Nephron (organoid): ENCODE data around the gene ALPK3.
A peak's percentile ranks its signal among the peaks of the same experiment; 100 is the strongest.

Experiments used
- H3K27ac Mint-ChIP-seq, 3 experiments: 2 replicates each; pipeline ENCODE4 v1.8.0; 2020; ENCODE audit warnings: mixed read lengths in 3 of 3, mild to moderate bottlenecking in 2 of 3, moderate library complexity in 1 of 3
- H3K27me3 Mint-ChIP-seq: 2 replicates; pipeline ENCODE4 v1.8.0; 2021; ENCODE audit warnings: low read depth, mild to moderate bottlenecking, moderate library complexity, mixed read lengths
- H3K36me3 Mint-ChIP-seq: 2 replicates; pipeline ENCODE4 v1.8.0; 2020; ENCODE audit warnings: low read depth, mixed read lengths
- H3K4me1 Mint-ChIP-seq: 2 replicates; pipeline ENCODE4 v1.8.0; 2020; ENCODE audit warnings: mixed read lengths
- H3K4me3 Mint-ChIP-seq, 3 experiments: 2 replicates each; pipeline ENCODE4 v1.8.0; 2020; ENCODE audit warnings: mild to moderate bottlenecking in 3 of 3, mixed read lengths in 3 of 3, moderate library complexity in 2 of 3
- H3K9me3 Mint-ChIP-seq: 2 replicates; pipeline ENCODE4 v1.8.0; 2020; ENCODE audit warnings: mixed read lengths
- CTCF ChIP-seq, 3 experiments: fragments of 200-600 bp; sonication (generic); IDR thresholded peaks; one replicate each; pipeline ENCODE4 v1.5.0; 2021; ENCODE audit warnings: antibody characterized with exemption in 3 of 3; ENCODE audit not compliant: unreplicated experiment in 3 of 3

ALPK3 gene

GRCh38 chr15:84863565-84864443, 46.6 kb downstream of the ALPK3 start:
- H3K9me3 Mint-ChIP-seq = no peaks in the 10 kb centered on the region
- H3K4me1 Mint-ChIP-seq = peaks cover 20% of the 10 kb centered on the region
- H3K27me3 Mint-ChIP-seq = no peaks in the 10 kb centered on the region

GRCh38 chr15:84864444-84864795, 47.3 kb downstream of the ALPK3 start:
- Mint-ChIP-seq H3K9me3 (no peaks in the 10 kb centered on the region), H3K27ac (peak overlapping the region in 1 of 3 experiments; percentile 31), H3K36me3 (peaks cover 4% of the 10 kb centered on the region), H3K27me3 (no peaks in the 10 kb centered on the region), H3K4me3 (no peak overlapping the region), H3K4me1 (peaks cover 20% of the 10 kb centered on the region)
- no peak for TF ChIP-seq CTCF (IDR thresholded peaks at IDR 0.05; ENCODE audit: unreplicated experiment in 3 of 3)

More at GRCh38 chr15:84863565-84864443, 46.6 kb downstream of the ALPK3 start:
- no peak for TF ChIP-seq CTCF (IDR thresholded peaks at IDR 0.05; ENCODE audit: unreplicated experiment in 3 of 3)
- H3K36me3 Mint-ChIP-seq = peaks cover under 1% of the 10 kb centered on the region
- no peak overlapping the region for H3K4me3 Mint-ChIP-seq
- peak overlapping the region in 1 of 3 experiments; percentile 31 for H3K27ac Mint-ChIP-seq

- H3K9me3 Mint-ChIP-seq = no peaks in the 10 kb centered on the region
- no peak for TF ChIP-seq CTCF (IDR thresholded peaks at IDR 0.05; ENCODE audit: unreplicated experiment in 3 of 3)
- H3K4me1 Mint-ChIP-seq = peaks cover 20% of the 10 kb centered on the region
Observed at GRCh38 chr15:84865074-84865569, 48.0 kb downstream of the ALPK3 start.

GRCh38 chr15:84868037-84868880, 51.1 kb downstream of the ALPK3 start:
- Mint-ChIP-seq H3K9me3 (no peaks in the 10 kb centered on the region), H3K4me3 (no peak overlapping the region), H3K27ac (no peak overlapping the region), H3K4me1 (peaks cover 14% of the 10 kb centered on the region), H3K36me3 (peaks cover 4% of the 10 kb centered on the region), H3K27me3 (no peaks in the 10 kb centered on the region)
- no peak for TF ChIP-seq CTCF (IDR thresholded peaks at IDR 0.05; ENCODE audit: unreplicated experiment in 3 of 3)

More at GRCh38 chr15:84865074-84865569, 48.0 kb downstream of the ALPK3 start:
- Mint-ChIP-seq H3K36me3 (peaks cover 4% of the 10 kb centered on the region), H3K4me3 (no peak overlapping the region), H3K27ac (peak overlapping the region in 1 of 3 experiments; percentile 46), H3K27me3 (no peaks in the 10 kb centered on the region)

- no peaks in the 10 kb centered on the region for H3K9me3 Mint-ChIP-seq
- TF ChIP-seq CTCF (IDR thresholded peaks at IDR 0.05; ENCODE audit: unreplicated experiment in 3 of 3) = no peak
- peaks cover 8% of the 10 kb centered on the region for H3K4me1 Mint-ChIP-seq
- H3K36me3 Mint-ChIP-seq = peaks cover 4% of the 10 kb centered on the region
- H3K27ac Mint-ChIP-seq = no peak overlapping the region
- H3K4me3 Mint-ChIP-seq = no peak overlapping the region
- H3K27me3 Mint-ChIP-seq = no peaks in the 10 kb centered on the region
Observed at GRCh38 chr15:84869510-84869909, 52.4 kb downstream of the ALPK3 start.
